Measurements from ENCODE around the gene LMF1.

The LMF1 gene

GRCh38 chr16:970766-971581 is at the start of gene LMF1:
TSS of gene LMF1 (minus strand) at chr16:970984. CDS start at chr16:970980, 4 bp downstream.
- DNase-seq, result peak; percentile 41 to 42

DNA sequence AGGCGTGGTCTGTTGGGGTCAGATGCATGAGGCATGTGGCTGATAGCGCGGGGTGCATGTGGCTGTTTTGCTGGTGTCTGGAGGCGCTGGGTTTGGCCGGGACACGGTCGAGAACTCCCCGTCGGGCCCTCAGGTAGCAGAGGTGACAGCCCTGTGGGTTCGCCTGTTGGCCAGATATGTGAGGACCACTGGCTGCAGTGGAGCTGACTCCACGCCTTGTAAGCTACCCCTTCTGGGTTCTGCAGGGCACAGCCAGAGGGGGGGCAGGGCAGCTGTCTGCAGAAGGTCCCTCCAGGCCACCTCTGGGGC is 49.3 kb upstream of the LMF1 start:
- no peak for DNase-seq

- DNase-seq, result no peak
These were observed 48.7 kb upstream of the LMF1 start for GRCh38 chr16:1019231-1020090.

GRCh38 chr16:1018447-1019198 is 47.8 kb upstream of the LMF1 start:
- DNase-seq, result no peak

DNA sequence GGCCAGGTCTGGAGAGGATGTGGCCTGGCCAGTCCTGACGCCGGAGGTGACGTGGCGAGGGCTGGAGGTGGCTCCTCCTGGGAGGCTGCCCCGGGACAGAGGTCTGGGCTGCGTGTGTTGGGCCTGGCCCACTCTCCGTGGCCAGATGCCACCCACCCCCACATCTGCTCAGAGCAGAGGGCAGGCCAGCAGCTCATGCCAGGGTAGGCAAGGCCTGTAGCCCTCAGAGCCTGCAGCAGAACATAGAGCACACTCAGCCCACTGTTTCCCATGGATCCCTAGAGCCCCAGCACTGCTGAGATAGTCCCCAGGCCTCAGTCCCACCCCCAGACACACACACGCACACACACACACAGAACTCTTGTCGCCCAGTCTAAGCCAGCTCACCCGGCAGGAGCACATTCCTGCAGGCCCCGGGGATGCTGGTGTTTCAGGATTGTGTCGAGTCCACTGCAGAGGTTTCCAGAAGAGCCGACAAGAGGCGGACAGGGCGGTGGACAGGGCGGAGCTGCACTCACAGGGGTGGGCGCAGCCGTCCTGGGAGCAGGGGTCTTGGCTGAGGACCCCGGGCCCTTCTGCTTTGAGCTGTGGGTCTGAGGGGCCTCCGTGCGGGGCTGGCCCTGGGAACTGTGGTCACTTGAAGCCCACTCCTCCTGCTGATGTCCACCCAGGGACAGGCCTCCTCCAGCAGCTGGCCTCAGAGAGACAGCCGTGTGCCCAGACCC is 44.1 kb upstream of the LMF1 start:
- no peak for DNase-seq

GRCh38 chr16:1014221-1014620 is 43.4 kb upstream of the LMF1 start:
- no peak for DNase-seq

GRCh38 chr16:1013593-1013900 is 42.8 kb upstream of the LMF1 start:
- no peak for DNase-seq

DNA sequence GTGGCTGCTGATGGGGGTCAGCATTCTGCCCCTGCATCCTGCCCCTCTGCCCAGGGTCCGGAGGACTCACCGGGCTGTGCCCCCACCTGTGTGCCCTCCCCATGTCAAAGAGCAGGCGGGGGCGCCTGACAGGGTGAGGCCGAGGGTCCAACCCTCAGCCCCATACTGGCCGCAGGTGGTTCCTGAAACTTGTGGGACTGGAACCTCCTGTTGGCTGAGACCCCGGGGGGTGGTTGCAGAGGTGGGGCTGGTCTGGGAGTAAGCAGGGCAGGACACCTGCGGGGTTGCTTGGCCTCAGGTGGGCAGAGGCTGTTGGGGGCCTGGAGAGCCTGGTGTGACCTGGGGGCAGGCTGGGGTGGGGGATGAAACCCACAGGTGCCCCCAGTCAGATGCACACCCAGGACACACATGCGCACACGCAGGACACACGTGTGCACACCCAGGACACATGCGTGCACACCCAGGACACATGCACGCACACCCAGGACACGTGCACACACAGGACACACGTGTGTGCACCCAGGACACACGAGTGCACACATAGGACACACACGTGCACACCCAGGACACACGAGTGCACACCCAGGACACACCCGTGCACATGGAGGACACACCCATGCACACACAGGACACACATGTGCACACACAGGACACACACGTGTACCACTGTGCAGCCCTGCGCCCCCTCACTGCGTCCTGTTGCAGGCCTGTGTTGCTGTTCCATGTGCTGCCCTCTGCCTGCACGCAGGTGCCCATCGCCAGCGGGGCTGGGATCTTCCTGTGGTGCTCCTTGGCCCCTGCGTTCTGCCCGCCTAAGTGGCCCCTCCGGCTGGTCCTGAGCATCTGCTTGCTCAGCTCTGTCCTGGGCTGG is 42.2 kb upstream of the LMF1 start:
- DNase-seq, result no peak

DNA sequence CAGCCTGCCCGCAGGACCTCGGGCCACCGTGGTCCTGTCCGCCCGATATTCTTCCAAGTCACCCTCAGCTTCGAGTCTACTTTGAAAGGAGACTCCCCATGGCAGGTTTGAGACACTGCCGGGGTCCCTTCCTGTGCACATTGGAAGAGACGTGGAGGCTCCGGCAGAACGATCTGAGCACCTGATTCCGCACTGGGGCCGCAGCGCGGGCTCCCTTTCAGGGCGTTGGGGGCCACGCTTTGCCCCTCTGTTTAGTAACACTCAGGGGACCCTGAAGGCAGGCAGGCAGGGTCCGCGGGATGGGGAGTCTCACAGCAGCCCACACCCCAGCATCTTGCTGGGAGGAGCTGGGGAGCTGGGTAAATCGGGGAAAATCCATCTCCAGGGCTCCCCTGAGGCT is 41.4 kb upstream of the LMF1 start:
- no peak for DNase-seq

DNA sequence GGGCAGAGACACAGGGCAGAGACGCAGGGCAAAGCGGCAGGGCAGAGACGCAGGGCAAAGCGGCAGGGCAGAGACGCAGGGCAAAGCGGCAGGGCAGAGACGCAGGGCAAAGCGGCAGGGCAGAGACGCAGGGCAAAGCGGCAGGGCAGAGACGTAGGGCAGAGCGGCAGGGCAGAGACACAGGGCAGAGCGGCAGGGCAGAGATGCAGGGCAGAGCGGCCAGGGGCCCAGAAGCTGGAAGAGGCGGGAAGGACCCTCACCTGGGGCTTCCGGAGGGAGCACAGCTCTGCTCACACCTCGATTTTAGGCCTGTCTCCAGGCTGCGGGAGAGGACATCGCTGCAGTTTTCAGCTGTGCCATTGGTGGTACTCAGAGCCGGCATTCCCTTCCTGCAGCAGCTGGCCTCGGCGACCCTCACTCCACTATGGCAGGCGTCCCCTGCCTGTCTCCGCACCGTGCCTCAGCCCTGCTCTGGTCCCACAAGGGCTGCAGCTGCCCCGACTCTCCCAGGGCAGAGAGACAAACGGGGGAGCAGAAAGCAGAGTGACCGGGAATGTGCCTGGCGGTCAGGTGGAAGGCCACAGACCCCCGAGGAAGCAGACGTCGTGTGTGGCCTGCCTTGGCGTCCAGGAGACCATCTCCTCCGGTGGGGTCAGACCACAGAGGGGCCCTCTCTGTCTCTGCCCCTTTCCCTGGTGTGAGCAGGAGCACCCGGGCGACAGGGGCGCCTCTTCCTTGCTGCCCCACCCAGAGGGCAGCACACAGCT is 40.7 kb upstream of the LMF1 start:
- DNase-seq, result no peak

DNA sequence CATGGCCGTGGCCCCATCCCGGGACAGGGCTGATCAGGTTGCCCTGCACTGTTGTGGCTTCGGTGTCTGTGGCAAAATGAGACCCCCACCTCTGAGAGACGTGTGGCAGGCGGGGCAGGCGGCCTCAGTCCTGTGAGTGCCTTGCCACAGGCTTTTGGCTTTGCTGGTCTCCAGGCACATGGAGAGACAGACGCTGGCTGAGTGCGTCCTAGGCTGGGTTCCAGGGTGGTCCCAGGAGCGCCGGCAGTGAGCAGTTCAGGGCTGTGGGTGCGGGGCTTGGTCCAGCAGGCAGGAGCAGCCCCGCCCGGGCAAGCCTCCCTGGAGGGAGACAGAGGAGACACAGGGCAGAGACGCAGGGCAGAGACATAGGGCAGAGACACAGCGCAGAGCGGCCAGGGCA is 40.0 kb upstream of the LMF1 start:
- DNase-seq, result no peak

DNA sequence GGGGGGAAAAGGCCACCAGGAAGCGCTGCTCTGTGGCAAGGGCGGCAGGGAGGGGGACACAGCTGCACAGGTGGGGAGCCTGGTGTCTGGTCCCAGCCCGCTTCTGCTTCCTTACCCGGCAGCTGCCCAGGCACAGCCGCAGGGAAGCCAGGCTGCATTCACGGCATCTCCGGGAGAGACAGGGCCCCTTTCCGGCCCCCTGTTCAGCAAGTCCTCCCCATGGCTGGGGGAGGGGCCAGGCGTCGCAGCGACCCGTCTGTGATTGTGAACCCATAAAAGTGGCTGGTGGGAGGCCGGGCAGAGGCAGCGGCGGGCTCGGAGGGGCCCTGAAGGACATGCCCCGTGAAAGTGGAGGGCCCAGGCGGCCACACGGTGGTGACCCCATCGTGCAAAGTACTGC is 39.5 kb upstream of the LMF1 start:
- peak in 1 of 2 experiments; percentile 3 for DNase-seq

DNA sequence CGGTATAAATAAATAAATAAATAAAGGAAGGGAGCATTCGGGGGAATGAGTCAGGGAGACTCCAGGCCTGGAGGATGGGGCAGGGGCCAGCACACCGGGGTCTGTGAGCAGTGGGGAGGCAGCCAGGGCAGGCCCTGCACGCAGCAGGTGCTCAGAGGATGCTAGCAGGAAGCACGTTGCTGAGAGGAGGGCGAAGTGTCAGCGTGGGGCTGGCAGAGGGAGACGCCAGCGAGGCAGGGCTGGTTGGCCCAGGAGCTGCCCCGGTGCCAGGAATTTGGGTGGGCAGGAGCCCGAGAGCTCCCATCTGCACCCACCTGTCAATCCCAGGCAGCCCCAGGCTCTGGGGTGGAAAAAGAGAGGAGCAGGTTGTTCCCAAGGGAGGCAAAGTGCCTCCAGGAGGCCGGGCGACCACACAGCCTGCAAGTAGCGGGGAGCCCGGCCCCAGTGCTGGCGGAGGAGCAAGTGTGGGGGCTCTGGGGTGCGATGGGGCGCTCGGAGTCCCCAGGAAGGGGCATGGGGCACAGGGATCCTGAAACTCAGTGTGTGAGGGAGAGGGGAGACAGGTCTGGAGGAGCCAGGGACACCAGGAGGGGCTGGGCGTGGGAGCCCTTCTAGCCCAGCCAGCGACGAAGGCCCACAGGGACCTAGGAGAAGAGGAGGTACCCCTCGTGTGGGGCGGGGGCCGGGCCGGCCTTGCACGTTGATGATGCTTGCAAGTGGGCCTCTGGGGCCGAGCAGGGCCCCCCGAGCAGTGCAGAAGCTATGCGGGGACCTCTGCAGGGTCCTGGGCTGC is 38.8 kb upstream of the LMF1 start:
- DNase-seq, result no peak

DNA sequence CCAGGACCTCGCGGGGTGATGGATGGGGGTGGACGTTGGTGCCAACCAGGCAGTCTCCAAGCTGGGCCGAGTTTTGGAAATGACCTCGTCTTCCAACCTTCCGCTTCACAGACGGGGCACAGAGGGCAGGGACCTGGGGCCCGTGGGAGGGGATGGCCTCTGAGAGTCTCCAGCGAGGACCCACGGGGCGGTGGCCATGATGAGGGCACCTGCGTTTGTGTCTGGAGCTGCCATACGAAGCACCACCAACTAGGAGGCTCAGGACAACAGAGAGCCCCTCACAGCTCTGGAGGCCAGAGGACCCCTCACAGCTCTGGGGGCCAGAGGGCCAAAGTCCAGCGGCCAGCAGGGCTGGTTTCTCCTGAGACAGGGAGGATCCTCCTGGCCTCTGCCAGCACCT is 37.3 kb upstream of the LMF1 start:
- no peak for DNase-seq

- no peak for DNase-seq
These were observed 36.6 kb upstream of the LMF1 start for GRCh38 chr16:1007284-1007850.

GRCh38 chr16:1006781-1007180 is 36.0 kb upstream of the LMF1 start:
- DNase-seq, result no peak

DNA sequence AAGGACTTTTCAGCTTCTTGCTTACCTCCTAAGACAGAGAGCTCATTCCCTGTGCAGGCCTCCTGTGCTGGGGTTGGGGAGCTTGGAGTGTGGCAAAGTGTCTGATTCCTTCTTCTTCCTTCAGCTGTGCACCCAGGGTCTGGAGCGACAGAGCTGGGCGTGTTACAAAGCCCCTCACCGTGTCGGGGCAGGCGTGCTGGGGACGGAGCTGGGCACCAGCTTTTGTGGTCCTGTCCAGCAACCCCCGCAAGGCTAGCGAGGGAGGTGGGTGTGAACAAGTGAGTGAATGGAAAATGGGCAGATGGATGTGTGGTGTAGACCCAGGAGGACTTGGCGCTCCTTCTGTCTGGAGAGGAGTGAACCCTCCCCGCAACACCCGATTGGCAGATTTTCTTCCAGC is 34.5 kb upstream of the LMF1 start:
- no peak for DNase-seq

DNA sequence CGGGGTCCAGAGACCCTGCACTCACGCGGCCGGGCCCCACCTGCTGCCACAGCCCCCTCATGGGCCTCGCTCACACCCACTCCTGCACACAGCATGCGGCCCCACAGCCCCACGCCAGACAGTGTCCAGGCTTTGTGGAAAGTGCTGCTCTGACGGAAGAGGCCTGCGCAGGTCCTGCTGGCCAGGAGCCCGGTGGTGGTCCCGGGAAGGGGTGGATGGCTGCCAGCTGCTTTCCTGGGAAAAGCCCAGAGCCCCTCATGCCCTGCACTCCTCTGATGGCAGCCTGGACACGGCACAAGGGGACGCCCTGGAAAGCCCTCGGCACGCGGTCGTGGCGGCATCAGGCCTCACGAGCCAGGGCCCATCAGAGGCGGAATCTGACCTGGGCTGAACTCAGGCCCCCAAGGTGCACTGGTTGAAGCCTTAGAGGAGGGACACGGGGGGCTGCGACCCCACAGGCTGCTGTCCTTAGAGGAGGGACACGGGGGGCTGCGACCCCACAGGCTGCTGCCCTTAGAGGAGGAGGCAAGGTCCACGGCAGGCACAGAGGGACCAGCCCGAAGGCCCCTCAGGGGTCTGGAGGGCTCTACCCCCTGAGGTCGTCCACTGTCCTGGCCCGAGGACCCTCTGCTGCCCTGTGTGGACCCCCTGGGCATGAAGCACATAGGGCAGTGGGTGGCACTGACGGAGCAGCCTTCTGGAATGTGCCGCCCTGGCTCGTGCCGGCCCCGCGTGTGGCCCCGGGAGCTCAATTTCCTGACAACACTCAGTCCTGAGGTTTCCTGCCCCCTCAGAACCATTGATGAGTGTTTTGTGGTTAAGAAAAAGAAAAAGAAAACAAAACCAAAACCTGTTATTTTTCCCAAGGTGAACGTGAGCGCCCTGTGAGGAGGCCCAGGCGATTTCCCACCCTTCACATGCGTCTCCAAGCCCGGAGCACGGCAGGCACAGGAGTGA is 32.9 kb upstream of the LMF1 start:
- no peak for DNase-seq
